Ishikawa (cell line): ENCODE results near the gene KCNQ5.

Source experiments
- CEBPB ChIP-seq: IDR thresholded peaks from 2 replicates; pipeline ENCODE4 v1.6.1; 2012
- CREB1 ChIP-seq: IDR thresholded peaks from 2 replicates; pipeline ENCODE4 v1.6.1; 2012; ENCODE audit warnings: low read depth
- EGR1 ChIP-seq: IDR thresholded peaks from 2 replicates; pipeline ENCODE4 v1.6.1; 2012
- EP300 ChIP-seq: IDR thresholded peaks from 2 replicates; pipeline ENCODE4 v1.6.1; 2012; ENCODE audit warnings: borderline replicate concordance
- FOXM1 ChIP-seq: IDR thresholded peaks from 2 replicates; pipeline ENCODE4 v1.6.1; 2012; ENCODE audit warnings: low read depth, borderline replicate concordance
- NFIC ChIP-seq: IDR thresholded peaks from 2 replicates; pipeline ENCODE4 v1.6.1; 2012
- RAD21 ChIP-seq: IDR thresholded peaks from 2 replicates; pipeline ENCODE4 v1.6.1; 2012; ENCODE audit warnings: low read depth
- TAF1 ChIP-seq: IDR thresholded peaks from 2 replicates; pipeline ENCODE4 v1.6.1; 2012; ENCODE audit warnings: low read depth, mild to moderate bottlenecking
- TCF12 ChIP-seq: IDR thresholded peaks from 2 replicates; pipeline ENCODE4 v1.6.1; 2012; ENCODE audit warnings: low read depth
- TEAD4 ChIP-seq: IDR thresholded peaks from 2 replicates; pipeline ENCODE4 v1.6.1; 2012
- YY1 ChIP-seq: IDR thresholded peaks from 2 replicates; pipeline ENCODE4 v1.6.1; 2012; ENCODE audit warnings: low read depth
- ZBTB7A ChIP-seq: IDR thresholded peaks from 2 replicates; pipeline ENCODE4 v1.6.1; 2012; ENCODE audit warnings: low read depth
- TF ChIP-seq, protein P1 (sequence below): IDR thresholded peaks from 2 replicates; pipeline ENCODE4 v1.6.1; 2012; ENCODE audit warnings: low read depth, mild to moderate bottlenecking
- TF ChIP-seq, protein P2 (sequence below): IDR thresholded peaks from 2 replicates; pipeline ENCODE4 v1.6.1; 2012
- TF ChIP-seq, protein P3 (sequence below): IDR thresholded peaks from 2 replicates; pipeline ENCODE4 v1.6.1; 2012

Gene KCNQ5

GRCh38 chr6:72999995-73000394 lies 378.1 kb downstream of the KCNQ5 start:
- TF ChIP-seq TEAD4 (no peak), RAD21 (no peak), CEBPB (no peak), ZBTB7A (no peak)
- TF ChIP-seq, protein P1, sequence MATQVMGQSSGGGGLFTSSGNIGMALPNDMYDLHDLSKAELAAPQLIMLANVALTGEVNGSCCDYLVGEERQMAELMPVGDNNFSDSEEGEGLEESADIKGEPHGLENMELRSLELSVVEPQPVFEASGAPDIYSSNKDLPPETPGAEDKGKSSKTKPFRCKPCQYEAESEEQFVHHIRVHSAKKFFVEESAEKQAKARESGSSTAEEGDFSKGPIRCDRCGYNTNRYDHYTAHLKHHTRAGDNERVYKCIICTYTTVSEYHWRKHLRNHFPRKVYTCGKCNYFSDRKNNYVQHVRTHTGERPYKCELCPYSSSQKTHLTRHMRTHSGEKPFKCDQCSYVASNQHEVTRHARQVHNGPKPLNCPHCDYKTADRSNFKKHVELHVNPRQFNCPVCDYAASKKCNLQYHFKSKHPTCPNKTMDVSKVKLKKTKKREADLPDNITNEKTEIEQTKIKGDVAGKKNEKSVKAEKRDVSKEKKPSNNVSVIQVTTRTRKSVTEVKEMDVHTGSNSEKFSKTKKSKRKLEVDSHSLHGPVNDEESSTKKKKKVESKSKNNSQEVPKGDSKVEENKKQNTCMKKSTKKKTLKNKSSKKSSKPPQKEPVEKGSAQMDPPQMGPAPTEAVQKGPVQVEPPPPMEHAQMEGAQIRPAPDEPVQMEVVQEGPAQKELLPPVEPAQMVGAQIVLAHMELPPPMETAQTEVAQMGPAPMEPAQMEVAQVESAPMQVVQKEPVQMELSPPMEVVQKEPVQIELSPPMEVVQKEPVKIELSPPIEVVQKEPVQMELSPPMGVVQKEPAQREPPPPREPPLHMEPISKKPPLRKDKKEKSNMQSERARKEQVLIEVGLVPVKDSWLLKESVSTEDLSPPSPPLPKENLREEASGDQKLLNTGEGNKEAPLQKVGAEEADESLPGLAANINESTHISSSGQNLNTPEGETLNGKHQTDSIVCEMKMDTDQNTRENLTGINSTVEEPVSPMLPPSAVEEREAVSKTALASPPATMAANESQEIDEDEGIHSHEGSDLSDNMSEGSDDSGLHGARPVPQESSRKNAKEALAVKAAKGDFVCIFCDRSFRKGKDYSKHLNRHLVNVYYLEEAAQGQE = no peak
- TF ChIP-seq, protein P2, sequence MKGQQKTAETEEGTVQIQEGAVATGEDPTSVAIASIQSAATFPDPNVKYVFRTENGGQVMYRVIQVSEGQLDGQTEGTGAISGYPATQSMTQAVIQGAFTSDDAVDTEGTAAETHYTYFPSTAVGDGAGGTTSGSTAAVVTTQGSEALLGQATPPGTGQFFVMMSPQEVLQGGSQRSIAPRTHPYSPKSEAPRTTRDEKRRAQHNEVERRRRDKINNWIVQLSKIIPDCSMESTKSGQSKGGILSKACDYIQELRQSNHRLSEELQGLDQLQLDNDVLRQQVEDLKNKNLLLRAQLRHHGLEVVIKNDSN = no peak

- no peak for TF ChIP-seq TAF1
- TF ChIP-seq CREB1 = no peak
- no peak for TF ChIP-seq FOXM1
- TF ChIP-seq RAD21 = no peak
- no peak for TF ChIP-seq TEAD4
- TF ChIP-seq YY1 = no peak
- no peak for TF ChIP-seq EGR1
- TF ChIP-seq, protein P1 = no peak
- TF ChIP-seq CEBPB = no peak
Measured at GRCh38 chr6:73000460-73000859, 378.6 kb downstream of the KCNQ5 start.

DNA sequence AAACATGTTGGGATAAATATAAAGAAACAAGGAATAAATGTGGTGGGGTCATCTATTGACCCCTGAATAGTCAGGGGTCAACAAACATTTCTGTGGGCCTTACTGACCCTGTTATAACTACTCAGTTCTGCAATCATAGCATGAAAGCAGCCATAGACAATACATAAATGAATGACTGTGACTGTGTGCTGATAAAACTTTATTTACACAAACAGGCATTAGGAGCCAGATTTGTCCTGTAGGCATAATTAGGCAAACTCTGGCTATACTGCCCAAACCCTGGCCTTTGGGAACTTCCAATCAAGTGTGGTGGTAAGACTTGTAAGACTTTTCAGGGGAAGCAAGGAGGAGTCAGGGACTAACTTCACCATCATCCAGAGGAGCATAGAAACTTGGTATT lies 380.7 kb downstream of the KCNQ5 start:
- TF ChIP-seq EP300 (no peak), CEBPB (no peak), RAD21 (no peak), FOXM1 (no peak), EGR1 (no peak), TEAD4 (no peak), YY1 (no peak), ZBTB7A (no peak), TCF12 (no peak), NFIC (no peak), CREB1 (no peak), TAF1 (no peak)
- TF ChIP-seq, protein P3, sequence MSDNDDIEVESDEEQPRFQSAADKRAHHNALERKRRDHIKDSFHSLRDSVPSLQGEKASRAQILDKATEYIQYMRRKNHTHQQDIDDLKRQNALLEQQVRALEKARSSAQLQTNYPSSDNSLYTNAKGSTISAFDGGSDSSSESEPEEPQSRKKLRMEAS = no peak
- TF ChIP-seq, protein P1 = no peak
- TF ChIP-seq, protein P2 = no peak

GRCh38 chr6:73003302-73003701 lies 381.4 kb downstream of the KCNQ5 start:
- TF ChIP-seq, protein P3 = no peak
- TF ChIP-seq TCF12 (no peak), CEBPB (no peak), RAD21 (no peak), EGR1 (no peak), ZBTB7A (no peak), EP300 (no peak)
- TF ChIP-seq, protein P1 = no peak
